ENCODE measurements around the gene ADORA2B.

ADORA2B gene

DNA sequence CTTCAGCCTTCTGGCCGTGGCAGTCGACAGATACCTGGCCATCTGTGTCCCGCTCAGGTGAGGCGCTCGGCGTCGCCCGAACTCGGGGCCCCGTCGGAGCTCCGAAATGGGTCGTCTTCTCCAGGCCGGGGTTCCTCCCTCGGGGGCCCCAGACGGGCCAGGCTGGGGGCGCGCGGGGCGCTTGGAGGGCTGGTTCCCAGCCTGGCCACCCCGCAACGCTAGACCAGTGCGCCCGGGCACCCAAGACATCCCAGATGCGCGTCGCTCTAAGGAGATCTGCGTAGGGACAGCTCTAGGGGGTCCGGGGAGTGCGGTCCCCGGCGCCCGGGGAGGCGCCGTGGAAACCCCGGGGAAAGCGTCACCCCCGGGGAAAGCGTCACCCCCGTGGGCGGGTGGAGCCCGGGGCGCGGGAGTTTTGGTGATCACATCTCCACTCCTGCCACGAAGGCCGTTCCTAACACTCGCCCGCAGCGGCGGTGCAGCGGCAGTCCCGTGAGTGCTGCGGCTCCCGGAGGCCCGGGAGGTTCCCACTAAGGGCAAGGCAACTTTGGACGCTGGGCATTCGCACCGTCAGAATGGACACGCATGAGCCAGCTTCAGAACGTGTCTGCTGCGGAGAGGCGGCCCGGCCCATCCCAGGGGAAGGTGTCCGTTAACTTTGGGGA, 729 bp downstream of the ADORA2B start:
- Histone ChIP-seq H3K4me2 (ENCODE audit: low read depth, low read length, poor library complexity, severe bottlenecking) (peak overlapping the region; percentile 68), H3F3A (ENCODE audit: insufficient read depth) (no peaks in the 10 kb centered on the region), H3K79me2 (ENCODE audit: insufficient read depth, low read length) (no peaks in the 10 kb centered on the region), H3K9ac (ENCODE audit: low read length) (peak overlapping the region; percentile 54), H3K27me3 (ENCODE audit: low read length) (no peaks in the 10 kb centered on the region), H3K4me3 (ENCODE audit: insufficient read depth, low read length, poor library complexity, severe bottlenecking) (peak overlapping the region; percentile 54), H3K27ac (ENCODE audit: low read depth, low read length) (no peak overlapping the region), H2AFZ (ENCODE audit: low read depth, low read length, severe bottlenecking) (peak overlapping the region; percentile 96), H3K36me3 (ENCODE audit: low read length) (no peaks in the 10 kb centered on the region), H4K20me1 (ENCODE audit: low read depth, low read length) (no peaks in the 10 kb centered on the region), H3K9me2 (replicated peaks; ENCODE audit: insufficient read depth, low read length) (no peaks in the 10 kb centered on the region), H3K9me3 (ENCODE audit: insufficient read depth, low read length) (no peaks in the 10 kb centered on the region)
- TF ChIP-seq, protein P1, sequence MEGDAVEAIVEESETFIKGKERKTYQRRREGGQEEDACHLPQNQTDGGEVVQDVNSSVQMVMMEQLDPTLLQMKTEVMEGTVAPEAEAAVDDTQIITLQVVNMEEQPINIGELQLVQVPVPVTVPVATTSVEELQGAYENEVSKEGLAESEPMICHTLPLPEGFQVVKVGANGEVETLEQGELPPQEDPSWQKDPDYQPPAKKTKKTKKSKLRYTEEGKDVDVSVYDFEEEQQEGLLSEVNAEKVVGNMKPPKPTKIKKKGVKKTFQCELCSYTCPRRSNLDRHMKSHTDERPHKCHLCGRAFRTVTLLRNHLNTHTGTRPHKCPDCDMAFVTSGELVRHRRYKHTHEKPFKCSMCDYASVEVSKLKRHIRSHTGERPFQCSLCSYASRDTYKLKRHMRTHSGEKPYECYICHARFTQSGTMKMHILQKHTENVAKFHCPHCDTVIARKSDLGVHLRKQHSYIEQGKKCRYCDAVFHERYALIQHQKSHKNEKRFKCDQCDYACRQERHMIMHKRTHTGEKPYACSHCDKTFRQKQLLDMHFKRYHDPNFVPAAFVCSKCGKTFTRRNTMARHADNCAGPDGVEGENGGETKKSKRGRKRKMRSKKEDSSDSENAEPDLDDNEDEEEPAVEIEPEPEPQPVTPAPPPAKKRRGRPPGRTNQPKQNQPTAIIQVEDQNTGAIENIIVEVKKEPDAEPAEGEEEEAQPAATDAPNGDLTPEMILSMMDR (IDR thresholded peaks at IDR 0.05; ENCODE audit: insufficient read depth, low read length, poor library complexity, severe bottlenecking), result no peak
- TF ChIP-seq EZH2phosphoT487 (conservative IDR thresholded peaks at IDR 0.05; ENCODE audit: low read length), result no peak

DNA sequence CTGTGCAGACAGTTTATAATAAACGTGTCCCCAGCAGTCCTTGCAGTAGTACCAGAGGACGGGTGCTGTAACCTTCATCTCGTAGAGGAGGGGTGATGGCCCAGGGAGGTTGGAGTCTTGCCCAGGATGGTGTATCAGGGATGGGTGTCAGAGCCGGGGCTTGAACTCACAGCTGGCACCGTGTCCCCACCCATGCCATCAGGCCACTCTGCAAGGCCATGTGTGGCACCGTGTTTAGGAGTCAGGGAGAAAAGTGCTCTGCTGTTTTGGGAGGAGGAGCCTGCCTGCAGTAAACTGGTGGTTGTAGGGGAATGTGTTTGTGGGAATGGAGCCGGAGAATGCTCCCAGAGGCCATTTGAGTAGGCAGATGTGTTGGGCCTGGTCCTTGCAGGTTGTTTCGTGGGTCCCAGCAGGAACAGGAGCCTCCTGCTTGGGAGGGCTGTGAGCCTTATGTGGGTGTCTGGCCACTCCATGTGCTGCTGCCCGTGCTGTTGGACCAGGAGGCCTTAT, 1.7 kb downstream of the ADORA2B start:
- Histone ChIP-seq H3K27me3 (ENCODE audit: low read length) (no peaks in the 10 kb centered on the region), H3F3A (ENCODE audit: insufficient read depth) (no peaks in the 10 kb centered on the region), H3K4me3 (ENCODE audit: insufficient read depth, low read length, poor library complexity, severe bottlenecking) (no peak overlapping the region), H3K4me2 (ENCODE audit: low read depth, low read length, poor library complexity, severe bottlenecking) (no peak overlapping the region), H2AFZ (ENCODE audit: low read depth, low read length, severe bottlenecking) (no peak overlapping the region), H3K36me3 (ENCODE audit: low read length) (no peaks in the 10 kb centered on the region), H3K9me2 (replicated peaks; ENCODE audit: insufficient read depth, low read length) (no peaks in the 10 kb centered on the region), H3K9me3 (ENCODE audit: insufficient read depth, low read length) (no peaks in the 10 kb centered on the region), H3K27ac (ENCODE audit: low read depth, low read length) (no peak overlapping the region), H3K9ac (ENCODE audit: low read length) (no peak overlapping the region), H3K79me2 (ENCODE audit: insufficient read depth, low read length) (no peaks in the 10 kb centered on the region), H4K20me1 (ENCODE audit: low read depth, low read length) (no peaks in the 10 kb centered on the region)
- TF ChIP-seq EZH2phosphoT487 (conservative IDR thresholded peaks at IDR 0.05; ENCODE audit: low read length), result no peak
- TF ChIP-seq, protein P1 (IDR thresholded peaks at IDR 0.05; ENCODE audit: insufficient read depth, low read length, poor library complexity, severe bottlenecking), result no peak

DNA sequence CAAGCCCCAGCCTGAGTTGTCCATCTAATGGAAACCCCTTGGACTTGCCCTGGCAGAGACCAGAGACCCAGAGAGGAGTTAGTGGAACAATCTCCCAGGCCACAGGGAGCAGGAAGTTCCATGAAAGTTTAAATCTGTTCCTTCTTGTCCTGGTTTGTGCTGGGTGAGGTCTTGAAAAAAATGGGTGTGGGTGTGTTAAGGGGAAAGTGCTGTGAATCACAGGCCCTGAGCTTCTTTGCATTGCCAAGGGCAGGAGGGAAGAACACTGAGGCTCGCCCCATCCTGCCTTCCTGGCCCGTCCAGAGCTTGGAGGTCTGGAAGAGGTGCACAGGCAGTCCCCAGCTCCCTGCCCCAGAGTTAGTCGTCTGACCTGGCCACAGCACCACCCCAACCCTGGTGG, 2.3 kb downstream of the ADORA2B start:
- Histone ChIP-seq H3K9me2 (replicated peaks; ENCODE audit: insufficient read depth, low read length) (no peaks in the 10 kb centered on the region), H3K4me2 (ENCODE audit: low read depth, low read length, poor library complexity, severe bottlenecking) (no peak overlapping the region), H3K27me3 (ENCODE audit: low read length) (no peaks in the 10 kb centered on the region), H3K9me3 (ENCODE audit: insufficient read depth, low read length) (no peaks in the 10 kb centered on the region), H3K9ac (ENCODE audit: low read length) (no peak overlapping the region), H3K36me3 (ENCODE audit: low read length) (no peaks in the 10 kb centered on the region), H3K27ac (ENCODE audit: low read depth, low read length) (no peak overlapping the region), H3K79me2 (ENCODE audit: insufficient read depth, low read length) (no peaks in the 10 kb centered on the region), H4K20me1 (ENCODE audit: low read depth, low read length) (no peaks in the 10 kb centered on the region), H3F3A (ENCODE audit: insufficient read depth) (no peaks in the 10 kb centered on the region), H3K4me3 (ENCODE audit: insufficient read depth, low read length, poor library complexity, severe bottlenecking) (no peak overlapping the region), H2AFZ (ENCODE audit: low read depth, low read length, severe bottlenecking) (no peak overlapping the region)
- TF ChIP-seq, protein P1 (IDR thresholded peaks at IDR 0.05; ENCODE audit: insufficient read depth, low read length, poor library complexity, severe bottlenecking), result no peak
- TF ChIP-seq EZH2phosphoT487 (conservative IDR thresholded peaks at IDR 0.05; ENCODE audit: low read length), result no peak

Data from SU-DHL-6 (cell line).